NCI-H2107 treated with DMSO at 0.1 percent for 48 hours (cell line): ENCODE data around the gene LPIN2.

Experiments used
- DNase-seq: peaks from one replicate; lab custom pipeline; 2025; ENCODE audit not compliant: unreplicated experiment; lab: John Stamatoyannopoulos, UW

The LPIN2 gene

DNA sequence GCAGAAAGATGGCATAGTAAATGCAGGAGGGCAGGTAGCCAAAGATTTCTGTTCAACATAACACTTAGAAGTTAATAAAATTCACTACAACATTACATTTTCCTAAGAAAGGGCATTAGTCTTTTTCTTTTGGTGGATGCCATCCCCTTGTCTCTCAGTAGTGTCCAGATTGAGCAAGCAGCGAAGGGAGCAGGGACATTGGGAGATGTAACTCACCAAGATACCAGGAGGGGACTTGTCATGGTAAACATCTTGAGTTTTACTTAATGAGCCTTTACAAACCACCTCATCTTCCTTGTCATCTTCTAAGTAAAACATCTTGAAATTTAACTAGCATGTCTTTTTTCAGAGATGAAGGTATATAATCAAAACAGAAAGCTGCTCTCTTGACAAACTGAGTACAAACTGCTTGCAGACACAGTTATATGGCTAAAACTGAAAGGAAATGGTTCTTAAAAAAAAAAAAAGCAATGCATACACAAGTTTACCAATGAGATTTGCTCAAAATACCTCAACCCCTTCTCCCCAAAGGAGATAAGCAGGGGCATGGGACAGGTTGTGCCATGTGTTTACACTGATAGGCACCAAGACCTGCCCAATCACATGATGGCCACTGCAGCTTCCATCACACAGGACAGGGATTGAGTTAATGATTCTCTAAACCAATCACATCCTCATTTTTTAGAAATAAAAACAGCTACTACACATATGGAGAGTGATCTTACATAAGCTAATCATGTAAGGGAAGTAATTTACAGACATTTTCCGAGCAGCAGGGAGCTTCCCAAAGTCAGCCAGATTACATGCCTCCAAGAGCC lies 30.3 kb downstream of the LPIN2 start:
- no peak for DNase-seq

DNA sequence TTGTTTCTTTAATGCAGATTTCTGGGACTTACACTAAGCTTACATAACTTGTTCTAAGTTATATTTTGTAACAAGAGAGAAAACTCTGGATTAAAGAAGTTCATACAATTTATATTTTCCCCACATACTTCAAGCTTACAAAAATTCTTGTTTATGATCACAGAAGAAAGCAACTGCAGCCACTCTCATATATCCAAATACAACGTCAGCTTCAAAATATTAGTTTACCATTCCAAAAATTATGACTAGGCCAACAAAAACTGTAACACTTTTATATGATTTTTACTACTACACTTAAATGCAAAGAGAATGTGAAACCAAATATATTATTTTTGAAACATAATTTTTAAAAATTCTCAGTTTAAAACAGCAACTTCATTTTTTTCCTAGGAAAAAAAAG lies 30.9 kb downstream of the LPIN2 start:
- no peak for DNase-seq

GRCh38 chr18:2981212-2981728 lies 31.7 kb downstream of the LPIN2 start:
- DNase-seq, result no peak

DNA sequence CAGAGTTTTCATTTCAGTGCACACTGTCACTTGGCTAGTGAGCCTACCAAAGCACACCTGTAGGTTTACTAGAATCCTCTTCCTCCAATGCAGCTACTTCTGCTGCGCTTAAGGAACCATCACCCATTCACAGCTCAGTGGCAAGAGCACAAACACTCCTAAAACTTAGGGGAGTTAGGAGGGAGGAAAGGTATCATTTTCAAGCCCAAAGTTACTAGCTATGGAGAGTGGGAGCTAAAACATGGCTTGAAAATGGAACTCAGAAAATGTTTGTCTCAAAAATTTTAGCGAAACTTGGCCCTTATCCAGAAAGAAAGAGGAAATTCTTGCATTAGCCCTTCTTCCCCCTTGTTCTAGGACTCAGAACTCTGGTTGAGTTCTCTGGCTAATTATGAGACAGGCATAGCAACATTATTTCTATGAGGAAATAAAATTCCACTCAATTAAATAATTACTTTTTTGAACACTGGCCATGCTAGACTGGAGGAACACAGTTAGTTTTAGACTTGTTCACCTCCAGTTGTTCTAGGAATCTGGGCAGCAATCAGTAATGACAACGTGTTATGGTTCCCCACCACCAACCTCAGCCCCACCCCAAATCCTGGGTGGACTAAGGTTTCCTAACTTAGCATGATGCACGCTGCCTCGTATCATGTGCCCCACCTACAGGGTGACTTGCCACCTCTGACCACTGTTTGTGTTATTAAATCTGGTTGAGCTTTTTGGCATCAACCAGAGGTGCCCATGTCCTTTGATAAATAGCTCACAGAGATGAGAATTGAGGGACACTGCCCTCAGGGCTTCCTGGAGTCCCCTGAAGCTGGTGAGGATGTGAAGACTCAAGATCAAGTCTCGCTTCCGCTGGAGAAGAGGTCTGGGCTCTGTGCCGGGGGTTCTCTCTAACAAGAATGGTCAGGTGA lies 32.8 kb downstream of the LPIN2 start:
- no peak for DNase-seq

- no peak for DNase-seq
These were observed 33.8 kb downstream of the LPIN2 start for GRCh38 chr18:2979129-2979528.

GRCh38 chr18:2978661-2979106 lies 34.3 kb downstream of the LPIN2 start:
- no peak for DNase-seq

DNA sequence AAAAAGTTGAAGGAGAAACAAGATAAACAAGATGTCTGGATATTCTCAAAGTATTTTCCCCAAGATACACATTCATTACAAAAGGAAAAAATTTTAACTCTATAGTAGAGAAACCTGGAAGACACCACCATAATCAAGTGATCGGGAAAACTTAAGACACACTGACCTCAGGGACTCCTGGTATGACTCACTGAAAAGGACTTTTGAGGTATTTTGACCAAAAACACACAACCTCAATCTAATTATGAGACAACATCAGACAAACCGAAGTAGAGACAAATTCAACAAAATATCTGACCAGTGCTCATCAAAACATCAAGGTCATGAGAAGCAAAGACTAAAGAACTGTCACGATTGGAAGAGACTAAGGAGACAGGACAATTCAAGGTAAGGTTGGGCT lies 34.7 kb downstream of the LPIN2 start:
- DNase-seq, result no peak

GRCh38 chr18:2976218-2977132 lies 36.5 kb downstream of the LPIN2 start:
- no peak for DNase-seq

DNA sequence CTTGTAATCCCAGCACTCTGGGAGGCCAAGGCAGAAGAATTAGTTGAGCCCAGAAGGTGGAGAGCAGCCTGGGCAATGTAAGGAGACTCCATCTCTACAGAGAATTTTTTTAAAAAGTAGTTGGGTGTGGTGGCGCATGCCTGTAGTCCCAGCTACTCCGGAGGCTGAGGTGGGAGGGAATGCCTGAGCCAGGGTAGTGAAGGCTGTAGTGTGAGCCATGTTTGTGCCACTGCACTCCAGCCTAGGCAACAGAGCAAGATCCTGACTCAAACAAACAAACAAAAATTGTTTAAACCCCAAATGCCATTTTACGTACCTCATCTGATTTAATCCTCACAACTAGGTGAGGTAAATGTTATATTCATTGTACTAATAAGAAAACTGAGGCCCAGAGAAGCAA lies 38.2 kb downstream of the LPIN2 start:
- no peak for DNase-seq

- no peak for DNase-seq
These were observed 41.0 kb downstream of the LPIN2 start for GRCh38 chr18:2971741-2972552.

DNA sequence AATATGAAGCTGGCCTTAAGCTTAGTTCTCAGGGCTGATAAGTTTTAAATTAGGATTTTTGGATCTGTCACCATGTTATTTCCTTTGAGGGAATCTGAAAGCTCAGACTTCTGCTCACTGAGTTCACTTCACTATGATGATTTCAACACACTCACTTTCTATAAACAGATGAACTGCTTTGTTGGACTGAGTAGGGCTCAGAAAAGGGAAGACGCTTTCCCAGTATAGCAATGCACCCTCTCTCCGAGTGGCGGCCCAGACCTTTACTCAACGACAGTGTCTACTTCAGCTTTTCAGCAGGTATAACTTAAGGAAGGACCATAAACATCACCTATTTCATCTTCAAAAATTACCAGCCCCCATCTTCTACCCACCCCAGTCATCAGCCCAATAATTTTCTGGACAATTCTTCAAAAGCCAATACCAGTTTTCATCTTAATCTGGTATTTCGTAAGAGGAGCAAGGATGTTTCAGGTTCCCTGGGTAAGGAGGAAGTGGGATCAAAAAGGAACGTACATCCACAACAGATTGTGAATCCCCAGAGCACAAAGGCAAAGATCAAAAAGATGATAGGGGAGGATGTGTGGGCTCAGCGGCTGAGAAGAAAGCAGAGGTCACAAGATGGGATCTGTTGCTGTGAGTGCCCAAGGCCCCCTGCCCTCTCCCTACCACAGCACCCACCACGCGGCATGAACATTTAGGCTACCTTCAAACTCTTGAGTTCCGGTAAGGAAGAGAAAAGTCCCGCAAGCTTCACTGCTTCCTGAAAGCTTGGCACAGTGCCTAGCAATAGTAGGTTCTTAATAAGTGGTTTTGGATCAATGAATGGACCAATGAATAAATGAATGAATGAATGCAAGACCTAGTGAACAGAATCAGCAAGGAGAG lies 41.9 kb downstream of the LPIN2 start:
- DNase-seq, result no peak

DNA sequence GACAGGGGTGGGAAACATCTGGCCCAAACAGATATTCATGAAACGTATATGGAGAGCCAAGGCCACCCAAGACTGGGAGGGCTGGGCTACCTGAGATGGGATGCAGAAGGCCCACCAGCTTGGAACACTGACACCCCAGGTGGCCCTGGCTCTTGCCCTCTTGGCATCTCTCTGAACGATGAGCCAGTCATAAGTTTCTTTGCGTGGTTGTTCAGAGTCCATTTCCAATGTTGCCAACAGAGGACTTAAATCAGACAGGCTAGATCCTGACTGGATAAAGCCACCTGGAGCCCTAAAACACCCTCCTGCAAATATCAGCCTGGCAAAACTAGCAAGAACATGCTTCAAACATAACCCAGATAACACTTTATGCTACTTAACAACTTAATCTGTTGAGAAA lies 42.6 kb downstream of the LPIN2 start:
- DNase-seq, result no peak

DNA sequence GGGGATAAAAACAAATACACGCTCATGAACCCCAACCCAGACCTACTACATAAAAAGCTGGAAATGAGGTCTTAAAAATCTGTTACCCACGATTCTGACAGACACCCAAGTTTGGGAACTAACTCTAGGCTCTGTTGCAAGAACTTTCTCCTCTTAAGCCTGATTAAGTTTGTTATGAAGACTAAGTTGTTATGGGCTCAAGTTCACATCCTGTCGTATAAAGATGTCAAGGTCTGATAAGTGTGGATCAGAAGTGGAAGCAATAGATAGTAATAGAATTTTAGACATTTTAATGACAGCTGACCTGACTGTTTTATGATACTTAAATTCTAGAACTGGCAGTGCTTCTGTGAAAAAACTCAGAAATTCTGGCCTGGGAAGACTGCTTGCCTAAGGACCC lies 43.2 kb downstream of the LPIN2 start:
- DNase-seq, result no peak

- DNase-seq, result no peak
These were observed 44.3 kb downstream of the LPIN2 start for GRCh38 chr18:2968606-2969005.

- DNase-seq, result no peak
These were observed 45.1 kb downstream of the LPIN2 start for GRCh38 chr18:2967820-2968219.

- DNase-seq, result no peak
These were observed 45.6 kb downstream of the LPIN2 start for GRCh38 chr18:2967357-2967756.

GRCh38 chr18:2966560-2966959 lies 46.4 kb downstream of the LPIN2 start:
- DNase-seq, result no peak

DNA sequence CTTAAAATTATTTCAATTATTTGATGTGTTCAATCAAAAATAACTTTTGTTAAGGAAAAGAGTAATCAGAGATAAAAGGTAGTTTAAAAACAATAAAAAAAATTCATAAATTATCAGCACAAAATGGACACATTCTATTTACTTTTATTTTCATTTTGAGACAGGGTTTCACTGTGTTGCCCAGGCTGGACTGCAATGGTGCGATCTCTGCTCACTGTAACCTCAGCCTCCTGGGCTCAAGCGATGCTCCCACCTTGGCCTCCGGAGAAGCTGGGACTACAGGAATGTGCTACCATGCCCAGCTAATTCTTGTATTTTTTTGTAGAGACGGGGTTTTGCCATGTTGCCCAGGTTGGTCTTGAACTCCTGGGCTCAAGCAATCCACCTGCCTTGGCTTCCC lies 47.1 kb downstream of the LPIN2 start:
- DNase-seq, result no peak
